Measurements from ENCODE around the gene AHSG. TPM values are rescaled to one million over a fixed set of nuclear protein-coding genes. Genes with fewer than 3 reads are reported as not detected.
"Not testable (repeated sequence)": the region's sequence is repeated elsewhere in the genome, so short reads cannot be mapped to it uniquely, and the experiment has no call there.

Gene AHSG
- total RNA-seq, 4 donors from 2014 or later, result 1.1 to 3.6 TPM; not detected in 2

DNA sequence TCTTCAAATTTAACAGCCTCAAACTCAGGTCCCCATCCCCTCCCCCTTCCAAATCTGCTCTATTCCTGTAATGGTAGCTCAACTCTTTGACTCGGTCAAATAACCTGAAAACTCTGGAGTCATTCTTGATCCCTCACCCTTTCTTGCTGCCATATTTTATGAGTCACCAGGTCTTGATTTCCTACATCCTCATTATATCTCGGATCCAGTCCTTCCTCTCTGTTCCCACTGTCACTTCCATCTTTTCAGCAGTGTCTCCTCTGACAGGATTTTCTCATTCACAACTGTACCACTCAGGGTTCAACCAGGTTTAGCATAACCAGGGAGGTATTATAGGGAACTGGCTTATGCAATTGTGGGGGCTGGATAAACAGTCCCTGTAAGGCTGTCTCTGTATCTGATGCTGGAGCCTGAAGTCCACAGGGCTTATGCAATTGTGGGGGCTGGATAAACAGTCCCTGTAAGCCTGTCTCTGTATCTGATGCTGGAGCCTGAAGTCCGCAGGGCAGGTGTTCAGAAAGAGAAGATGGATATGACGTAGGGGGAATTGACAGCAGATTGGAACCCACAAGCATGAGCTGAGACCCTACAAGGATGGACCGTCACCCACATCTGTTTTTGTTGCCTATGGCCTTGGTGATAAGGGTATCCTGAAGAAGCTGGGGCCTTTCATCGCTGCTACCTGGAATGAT, 18.2 kb downstream of the AHSG start:
- TF ChIP-seq POLR2A (IDR thresholded peaks at IDR 0.05) (no peak), CTCF (IDR thresholded peaks at IDR 0.05 in 4 of 5, conservative IDR thresholded peaks at IDR 0.05 in 1 of 5) (no peak)
- in situ Hi-C loops (cut with MboI; ENCODE audit: low sequenced_read_pairs in 4 of 4), result no loop called here
- Histone ChIP-seq H3K4me1 (no peaks in the 10 kb centered on the region), H3K27ac (no peak overlapping the region), H3K4me3 (no peak overlapping the region), H3K9me3 (no peaks in the 10 kb centered on the region), H3K27me3 (no peaks in the 10 kb centered on the region), H3K36me3 (no peaks in the 10 kb centered on the region)
- ATAC-seq, result no peak
- no peak for DNase-seq
- intact Hi-C loops (cut with DNase I; ENCODE audit: low total_unique reads), result no loop called here

GRCh38 chr3:186633481-186633880, 20.6 kb downstream of the AHSG start:
- no peak for ATAC-seq
- Histone ChIP-seq H3K27me3 (no peaks in the 10 kb centered on the region), H3K9me3 (no peaks in the 10 kb centered on the region), H3K36me3 (no peaks in the 10 kb centered on the region), H3K27ac (no peak overlapping the region), H3K4me3 (no peak overlapping the region), H3K4me1 (no peaks in the 10 kb centered on the region)
- intact Hi-C loops (cut with DNase I; ENCODE audit: low total_unique reads), result no loop called here
- in situ Hi-C loops (cut with MboI; ENCODE audit: low sequenced_read_pairs in 4 of 4), result no loop called here
- no peak for DNase-seq
- TF ChIP-seq POLR2A (IDR thresholded peaks at IDR 0.05) (no peak), CTCF (IDR thresholded peaks at IDR 0.05 in 4 of 5, conservative IDR thresholded peaks at IDR 0.05 in 1 of 5) (no peak)

DNA sequence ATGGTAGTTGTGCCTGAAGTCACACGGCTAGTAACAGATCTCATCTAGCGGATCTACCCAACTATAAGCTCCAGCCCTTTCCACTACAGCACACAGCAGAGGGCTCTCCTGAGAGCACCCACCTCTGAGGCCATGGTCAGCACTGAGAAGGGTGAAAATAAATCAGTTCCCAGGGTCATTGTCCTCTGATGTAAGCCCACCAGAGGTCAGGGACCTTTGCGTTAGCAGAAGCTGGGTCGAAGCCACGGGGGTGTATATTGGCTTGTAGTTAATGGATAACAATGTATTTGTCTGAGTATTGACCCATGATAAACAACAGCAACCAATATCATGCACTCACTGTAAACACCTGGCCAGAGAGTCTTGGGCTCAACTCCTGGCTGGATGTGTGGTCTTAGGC, 21.3 kb downstream of the AHSG start:
- H3K4me1 ChIP-seq; H3K36me3 ChIP-seq; ATAC-seq; in situ Hi-C loops (cut with MboI; ENCODE audit: low sequenced_read_pairs in 4 of 4); intact Hi-C loops (cut with DNase I; ENCODE audit: low total_unique reads); DNase-seq; H3K27ac ChIP-seq; H3K27me3 ChIP-seq; H3K9me3 ChIP-seq; H3K4me3 ChIP-seq: not testable (repeated sequence)

DNA sequence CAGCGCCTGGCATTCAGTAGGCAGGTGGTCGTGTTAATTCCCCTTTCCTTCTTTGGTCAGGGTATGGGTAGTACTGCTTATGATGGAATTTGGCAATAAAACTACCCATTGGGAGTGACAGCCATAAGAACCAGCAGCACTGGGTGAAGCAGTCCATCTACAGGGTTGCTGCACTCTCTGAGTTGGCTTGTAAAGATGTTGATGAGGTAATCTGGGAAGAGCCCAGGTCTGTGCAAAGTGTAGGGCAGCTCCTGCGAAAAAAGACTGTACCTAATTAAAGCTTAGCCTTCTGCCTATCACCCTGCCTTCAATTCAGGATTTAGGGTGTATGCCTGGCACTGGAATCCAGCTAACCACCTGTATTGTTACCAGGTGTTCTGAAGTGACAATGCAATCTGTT, 22.7 kb downstream of the AHSG start:
- H3K27me3 ChIP-seq, result peaks cover 0 to 5% (median 0%) of the 10 kb centered on the region in 3 donors
- H3K27ac ChIP-seq, result no peak overlapping the region
- no peak overlapping the region for H3K4me3 ChIP-seq
- no peak for TF ChIP-seq CTCF (IDR thresholded peaks at IDR 0.05 in 4 of 5, conservative IDR thresholded peaks at IDR 0.05 in 1 of 5)
- TF ChIP-seq POLR2A (IDR thresholded peaks at IDR 0.05), result no peak
- H3K36me3 ChIP-seq, result no peaks in the 10 kb centered on the region
- no peak for DNase-seq
- no peaks in the 10 kb centered on the region for H3K4me1 ChIP-seq
- ATAC-seq, result no peak
- intact Hi-C loops (cut with DNase I; ENCODE audit: low total_unique reads), result no loop called here
- in situ Hi-C loops (cut with MboI; ENCODE audit: low sequenced_read_pairs in 4 of 4), result no loop called here
- no peaks in the 10 kb centered on the region for H3K9me3 ChIP-seq

DNA sequence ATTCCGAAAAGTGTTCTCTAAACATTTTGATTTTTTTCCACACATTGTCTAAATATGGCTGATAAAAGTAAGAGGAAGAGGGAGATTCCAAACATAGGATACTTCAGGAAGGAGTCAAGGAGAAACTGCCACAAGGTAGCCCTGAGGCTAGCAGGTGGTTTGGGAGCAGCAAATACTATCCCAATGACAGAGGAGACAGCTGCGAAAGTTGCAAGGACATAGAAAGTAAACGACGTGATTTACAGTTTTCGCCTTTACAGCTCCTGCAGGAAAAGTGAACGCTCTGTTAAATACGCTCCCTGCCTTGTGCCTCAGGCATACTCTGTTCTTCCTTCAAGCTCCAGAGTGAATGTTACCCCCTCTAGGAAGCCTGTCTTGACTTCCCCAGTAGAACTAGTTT, 23.7 kb downstream of the AHSG start:
- Histone ChIP-seq H3K4me1 (no peaks in the 10 kb centered on the region), H3K27me3 (peaks cover 0 to 8% (median 2%) of the 10 kb centered on the region in 3 donors), H3K4me3 (no peak overlapping the region), H3K27ac (no peak overlapping the region), H3K9me3 (no peaks in the 10 kb centered on the region), H3K36me3 (no peaks in the 10 kb centered on the region)
- TF ChIP-seq CTCF (IDR thresholded peaks at IDR 0.05 in 4 of 5, conservative IDR thresholded peaks at IDR 0.05 in 1 of 5), result no peak
- no peak for TF ChIP-seq POLR2A (IDR thresholded peaks at IDR 0.05)
- no peak for ATAC-seq
- in situ Hi-C loops (cut with MboI; ENCODE audit: low sequenced_read_pairs in 4 of 4) (no loop called here), intact Hi-C loops (cut with DNase I; ENCODE audit: low total_unique reads) (no loop called here)
- no peak for DNase-seq

Data from gastrocnemius medialis (tissue), 4 donors.